SU-DHL-6 (cell line): Measurements from ENCODE around the gene LCAT.

Source experiments
- CTCF ChIP-seq: fragments of 200-600 bp; sonication (generic); IDR thresholded peaks from one replicate; pipeline ENCODE4 v1.5.1; 2017; ENCODE audit warnings: antibody characterized with exemption, mild to moderate bottlenecking, low read length, moderate library complexity; ENCODE audit not compliant: insufficient read depth, poor library complexity, severe bottlenecking
- EZH2phosphoT487 ChIP-seq: fragments of 200-600 bp; sonication (generic), shearing (Covaris generic); conservative IDR thresholded peaks from 2 replicates; pipeline ENCODE4 v1.6.1; 2018; ENCODE audit warnings: mild to moderate bottlenecking, antibody characterized with exemption, low read length, moderate library complexity, mixed read lengths

DNA sequence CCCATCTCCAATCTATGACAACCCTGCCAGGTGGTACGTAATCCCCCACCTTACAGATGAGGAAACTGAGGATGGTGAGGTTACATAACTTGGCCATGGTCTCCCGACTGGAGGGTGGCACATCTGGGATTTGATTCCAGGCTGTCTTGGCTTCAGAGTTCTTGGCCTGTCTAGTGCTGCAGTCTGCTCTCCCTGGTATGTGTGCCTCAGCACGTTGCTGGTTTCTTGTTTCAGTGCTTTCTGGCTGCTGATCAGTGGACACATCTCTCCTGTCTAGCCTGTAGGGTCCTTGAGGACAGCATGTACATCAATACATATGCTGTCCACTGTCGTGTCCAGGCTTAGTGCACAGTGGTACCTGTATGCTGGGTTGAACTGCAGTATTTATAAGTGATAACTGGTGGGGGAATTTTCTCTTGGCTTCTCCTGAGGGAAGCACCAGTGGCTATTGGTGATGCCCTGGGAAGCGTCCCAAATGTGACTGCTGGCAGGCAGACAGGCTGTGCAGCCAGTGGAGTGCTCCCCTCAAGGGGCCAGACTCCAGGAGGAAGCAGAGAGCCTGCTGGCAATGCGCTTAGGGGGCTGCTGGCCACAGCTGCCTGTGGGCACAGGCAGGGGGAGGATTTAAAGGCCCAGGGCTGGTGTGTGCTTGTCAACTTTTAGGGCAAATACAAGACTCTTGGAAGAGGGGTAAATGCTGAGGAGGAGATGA is 26.6 kb downstream of the LCAT start:
- no peak for TF ChIP-seq CTCF
- no peak for TF ChIP-seq EZH2phosphoT487
